ENCODE results near the gene ZDHHC14.

DNA sequence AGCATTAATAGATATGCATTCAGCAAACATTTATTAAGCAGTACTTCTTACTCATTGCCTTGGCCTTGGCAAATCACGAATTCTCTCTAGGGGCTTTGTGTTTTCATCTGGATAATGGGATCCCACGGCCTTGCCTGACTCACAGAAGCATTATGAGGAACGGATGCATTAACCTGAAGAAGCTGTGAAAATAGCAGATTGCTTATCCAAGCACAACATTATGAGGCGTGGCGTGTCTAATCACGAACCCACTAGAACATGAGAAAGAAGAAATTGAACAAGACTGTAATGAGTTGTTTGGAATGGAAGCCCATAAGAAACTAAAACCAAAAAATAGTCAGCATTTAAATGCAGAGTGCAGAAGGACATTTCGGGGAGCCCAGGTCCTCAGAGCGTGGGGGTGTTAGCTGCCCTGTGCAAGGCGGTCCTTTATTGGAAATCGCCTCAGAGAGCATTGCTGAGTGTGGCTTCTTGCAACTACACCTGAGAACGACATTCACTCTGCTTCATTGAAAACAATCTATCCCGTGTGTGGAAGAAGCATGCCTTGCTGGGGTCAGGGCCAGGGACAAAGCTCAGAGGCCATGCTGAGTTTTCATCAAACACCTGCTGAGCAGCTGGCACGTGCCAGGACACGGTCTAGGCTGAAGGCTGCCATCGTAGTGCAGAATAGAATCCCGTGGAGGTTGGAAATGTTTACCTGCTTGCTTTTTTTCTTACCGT, 179.9 kb downstream of the ZDHHC14 start:
- TF ChIP-seq, protein P1, sequence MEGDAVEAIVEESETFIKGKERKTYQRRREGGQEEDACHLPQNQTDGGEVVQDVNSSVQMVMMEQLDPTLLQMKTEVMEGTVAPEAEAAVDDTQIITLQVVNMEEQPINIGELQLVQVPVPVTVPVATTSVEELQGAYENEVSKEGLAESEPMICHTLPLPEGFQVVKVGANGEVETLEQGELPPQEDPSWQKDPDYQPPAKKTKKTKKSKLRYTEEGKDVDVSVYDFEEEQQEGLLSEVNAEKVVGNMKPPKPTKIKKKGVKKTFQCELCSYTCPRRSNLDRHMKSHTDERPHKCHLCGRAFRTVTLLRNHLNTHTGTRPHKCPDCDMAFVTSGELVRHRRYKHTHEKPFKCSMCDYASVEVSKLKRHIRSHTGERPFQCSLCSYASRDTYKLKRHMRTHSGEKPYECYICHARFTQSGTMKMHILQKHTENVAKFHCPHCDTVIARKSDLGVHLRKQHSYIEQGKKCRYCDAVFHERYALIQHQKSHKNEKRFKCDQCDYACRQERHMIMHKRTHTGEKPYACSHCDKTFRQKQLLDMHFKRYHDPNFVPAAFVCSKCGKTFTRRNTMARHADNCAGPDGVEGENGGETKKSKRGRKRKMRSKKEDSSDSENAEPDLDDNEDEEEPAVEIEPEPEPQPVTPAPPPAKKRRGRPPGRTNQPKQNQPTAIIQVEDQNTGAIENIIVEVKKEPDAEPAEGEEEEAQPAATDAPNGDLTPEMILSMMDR (IDR thresholded peaks at IDR 0.05; ENCODE audit: low read length), result no peak
- no peak for TF ChIP-seq EZH2phosphoT487 (IDR thresholded peaks at IDR 0.05; ENCODE audit: low read length)
